GM18867 (cell line): ENCODE measurements around the gene UMODL1.

ENCODE experiments used
- ATAC-seq: cut with Tn5 transposase; IDR thresholded peaks from one replicate; pipeline ENCODE4 v1.9.1; 2021; ENCODE audit warnings: mild to moderate bottlenecking, moderate library complexity; ENCODE audit not compliant: unreplicated experiment

The UMODL1 gene

GRCh38 chr21:42125571-42126544 is 54.7 kb downstream of the UMODL1 start:
- no peak for ATAC-seq

DNA sequence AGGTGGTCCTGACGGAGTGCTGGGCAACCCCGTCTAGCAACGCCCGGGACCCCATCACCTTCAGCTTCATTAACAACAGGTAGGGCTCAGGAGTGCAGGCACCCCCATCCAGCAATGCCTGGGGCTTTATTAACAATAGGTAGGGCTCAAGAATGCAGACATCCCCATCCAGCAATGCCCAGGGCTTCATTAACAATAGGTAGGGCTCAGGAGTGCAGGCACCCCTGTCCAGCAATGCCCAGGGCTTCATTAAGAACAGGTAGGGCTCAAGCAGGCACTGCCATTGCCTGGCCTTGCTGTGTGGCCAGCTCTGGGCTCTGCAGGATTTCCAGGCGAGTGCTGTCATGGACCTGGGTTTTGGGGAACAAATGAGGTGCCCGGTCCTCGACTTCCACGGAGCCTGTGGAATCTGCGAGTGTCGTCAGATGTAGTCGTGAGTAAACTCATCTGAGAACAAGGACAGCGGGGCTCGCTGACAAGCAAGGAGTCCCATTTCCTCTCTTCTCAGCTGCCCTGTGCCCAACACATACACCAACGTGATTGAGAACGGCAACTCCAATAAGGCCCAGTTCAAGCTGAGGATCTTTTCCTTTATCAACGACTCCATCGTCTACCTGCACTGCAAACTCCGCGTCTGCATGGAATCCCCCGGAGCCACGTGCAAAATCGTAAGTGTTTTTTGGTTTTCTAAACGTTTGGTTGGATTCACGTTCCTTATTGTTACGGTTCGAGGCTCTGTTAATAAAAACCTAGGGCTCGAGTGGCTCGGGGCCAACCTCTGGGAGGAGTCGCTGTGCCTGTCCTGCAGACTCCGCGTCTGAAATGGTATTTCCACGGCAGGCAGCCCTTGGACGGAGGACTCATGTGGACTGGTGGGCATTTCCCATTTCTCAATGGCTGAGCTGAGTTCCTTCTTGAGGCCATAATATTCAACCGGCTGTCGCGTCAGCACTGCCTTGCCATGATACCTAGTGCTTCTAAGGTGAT is 56.3 kb downstream of the UMODL1 start:
- ATAC-seq: no peak

DNA sequence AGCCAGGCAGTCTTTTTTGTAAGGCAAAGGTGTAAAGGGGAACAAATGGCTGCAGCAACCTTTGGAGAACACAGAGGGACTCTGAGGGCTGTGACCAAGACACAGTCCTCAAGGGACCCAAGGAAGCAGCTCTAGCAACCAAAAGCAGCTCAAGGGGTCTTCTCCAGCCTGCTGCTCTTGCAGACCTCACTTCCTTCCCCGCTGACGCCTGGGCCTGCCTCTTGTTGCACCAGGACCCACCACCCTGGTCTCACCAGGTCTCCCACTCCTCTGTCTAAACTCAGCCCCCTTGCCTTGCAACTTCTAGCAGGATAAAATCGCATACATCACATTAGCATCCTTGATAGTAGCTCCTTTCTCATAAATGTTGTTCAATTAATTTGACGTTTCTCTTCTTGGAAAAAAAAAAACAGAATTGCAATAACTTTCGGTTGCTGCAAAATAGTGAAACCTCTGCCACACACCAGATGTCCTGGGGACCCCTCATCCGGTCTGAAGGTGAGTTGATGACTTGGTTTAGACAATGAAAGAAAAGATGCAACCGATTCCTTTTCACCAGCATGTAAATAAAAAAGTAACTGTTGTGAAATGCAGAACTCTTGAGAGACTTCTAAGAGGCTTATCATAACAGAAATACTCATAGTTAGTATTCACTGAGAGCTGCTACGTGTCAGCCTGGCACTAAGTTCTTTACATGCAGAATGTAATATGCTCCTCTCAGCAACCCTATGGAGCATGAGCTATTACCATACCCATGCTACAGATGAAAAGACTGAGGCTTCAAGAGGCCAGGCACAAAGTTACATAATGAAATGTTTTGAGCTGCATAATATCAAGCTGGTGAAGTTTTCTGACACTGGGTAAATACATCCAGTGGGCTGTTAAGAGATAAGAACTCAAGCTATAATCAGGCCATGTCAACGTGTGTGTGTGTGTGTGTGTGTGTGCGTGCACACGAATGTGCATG is 58.5 kb downstream of the UMODL1 start:
- ATAC-seq: no peak

- ATAC-seq: no peak
These were observed 59.3 kb downstream of the UMODL1 start for GRCh38 chr21:42130441-42130840.

DNA sequence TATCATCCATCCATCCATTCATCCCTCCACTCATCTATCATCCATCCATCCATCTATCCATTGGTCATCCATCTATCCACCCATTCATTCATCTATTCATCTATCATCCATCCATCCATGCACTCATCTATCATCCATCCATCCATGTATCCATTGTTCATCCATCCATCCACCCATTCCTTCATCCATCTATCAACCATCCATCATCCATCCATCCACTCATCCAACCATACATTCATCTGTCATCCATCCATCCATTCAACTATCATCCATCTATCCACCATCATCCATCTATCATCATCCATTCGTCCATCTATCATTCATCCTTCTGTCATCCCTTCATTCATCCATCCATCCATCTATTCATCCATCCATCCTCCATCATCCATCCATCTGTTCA is 61.1 kb downstream of the UMODL1 start:
- ATAC-seq: no peak

- no peak for ATAC-seq
These were observed 62.0 kb downstream of the UMODL1 start for GRCh38 chr21:42133131-42133530.

- no peak for ATAC-seq
These were observed 64.4 kb downstream of the UMODL1 start for GRCh38 chr21:42135386-42136052.

- ATAC-seq: no peak
These were observed 66.2 kb downstream of the UMODL1 start for GRCh38 chr21:42137191-42137904.

- ATAC-seq: no peak
These were observed 69.2 kb downstream of the UMODL1 start for GRCh38 chr21:42140196-42140934.

DNA sequence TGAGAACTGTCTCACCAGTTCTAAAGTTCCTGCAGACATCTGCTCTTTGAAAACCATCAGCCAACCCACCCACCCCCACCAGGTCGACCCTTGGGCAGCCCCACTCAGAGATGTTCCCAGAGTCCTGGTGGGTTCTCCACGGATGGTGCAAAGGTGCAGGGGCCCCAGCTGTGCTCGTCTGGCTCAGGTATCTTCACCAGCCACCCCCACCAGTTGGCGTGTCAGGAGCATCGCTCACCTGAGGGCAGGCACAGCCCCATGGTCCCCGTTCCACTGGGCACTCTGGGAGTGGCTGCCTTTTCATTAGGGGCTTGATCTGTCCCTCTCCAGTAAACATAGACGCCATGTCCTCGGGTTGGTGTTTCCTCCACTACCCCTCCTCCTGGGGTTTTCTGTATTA is 70.5 kb downstream of the UMODL1 start:
- no peak for ATAC-seq

DNA sequence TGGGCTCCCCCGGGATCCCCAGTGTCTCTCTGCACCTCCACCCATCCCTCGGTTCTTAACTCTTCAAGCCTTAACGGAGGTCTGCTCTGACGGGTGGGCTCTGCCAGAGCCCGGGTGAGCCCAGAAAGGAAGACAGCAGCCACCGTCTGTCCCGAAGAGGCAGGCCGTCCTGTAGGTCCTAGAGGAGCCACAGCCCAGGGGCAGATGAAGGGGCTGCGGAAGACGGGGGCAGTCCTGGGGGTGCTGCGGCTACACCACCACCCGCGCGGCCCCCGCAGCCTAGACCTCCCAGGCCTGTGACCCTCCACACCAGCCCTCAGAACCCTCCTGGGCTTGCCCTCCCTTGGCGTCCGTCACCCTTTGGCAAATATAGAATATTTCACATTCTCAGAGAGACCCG is 71.0 kb downstream of the UMODL1 start:
- no peak for ATAC-seq

DNA sequence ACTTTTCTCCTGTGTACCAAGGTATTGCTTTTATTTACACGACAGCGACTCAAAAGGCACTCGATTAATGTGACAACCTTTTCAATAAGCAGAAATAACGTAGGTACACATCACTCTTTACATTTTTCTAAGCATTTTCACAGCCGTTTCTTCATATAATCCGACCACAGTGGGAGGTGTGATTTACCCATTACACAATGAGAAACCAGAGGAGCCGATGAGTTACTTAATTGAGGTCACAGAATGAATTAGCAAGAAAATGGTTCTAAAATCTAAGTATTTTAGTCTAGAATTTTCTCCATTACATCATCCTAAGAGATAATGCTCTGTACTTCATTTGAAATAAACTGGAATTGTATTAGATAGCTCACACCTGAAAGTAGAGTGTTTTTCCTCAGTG is 71.5 kb downstream of the UMODL1 start:
- no peak for ATAC-seq

DNA sequence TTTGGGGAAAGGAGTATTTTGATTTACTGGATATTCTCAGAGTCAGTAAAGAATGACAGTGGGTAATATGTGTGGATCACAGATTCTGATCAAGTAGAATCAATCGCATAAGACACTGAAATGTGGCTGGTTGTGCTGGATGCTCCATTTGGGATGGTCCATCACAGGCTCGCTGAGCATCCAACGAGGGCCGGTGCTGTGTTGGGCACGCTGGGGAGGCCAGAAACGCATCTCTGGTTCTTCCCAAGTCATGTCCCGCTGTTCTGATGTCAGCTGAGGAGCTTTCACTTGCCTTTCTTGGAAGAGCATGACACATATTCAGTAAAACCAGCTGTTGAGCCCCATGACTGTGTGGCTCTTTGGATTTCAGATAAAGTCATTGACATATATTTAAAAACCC is 72.0 kb downstream of the UMODL1 start:
- no peak for ATAC-seq

- ATAC-seq: no peak
These were observed 73.1 kb downstream of the UMODL1 start for GRCh38 chr21:42144221-42144620.

- no peak for ATAC-seq
These were observed 73.8 kb downstream of the UMODL1 start for GRCh38 chr21:42144679-42145568.

- no peak for ATAC-seq
These were observed 74.6 kb downstream of the UMODL1 start for GRCh38 chr21:42145569-42146272.

DNA sequence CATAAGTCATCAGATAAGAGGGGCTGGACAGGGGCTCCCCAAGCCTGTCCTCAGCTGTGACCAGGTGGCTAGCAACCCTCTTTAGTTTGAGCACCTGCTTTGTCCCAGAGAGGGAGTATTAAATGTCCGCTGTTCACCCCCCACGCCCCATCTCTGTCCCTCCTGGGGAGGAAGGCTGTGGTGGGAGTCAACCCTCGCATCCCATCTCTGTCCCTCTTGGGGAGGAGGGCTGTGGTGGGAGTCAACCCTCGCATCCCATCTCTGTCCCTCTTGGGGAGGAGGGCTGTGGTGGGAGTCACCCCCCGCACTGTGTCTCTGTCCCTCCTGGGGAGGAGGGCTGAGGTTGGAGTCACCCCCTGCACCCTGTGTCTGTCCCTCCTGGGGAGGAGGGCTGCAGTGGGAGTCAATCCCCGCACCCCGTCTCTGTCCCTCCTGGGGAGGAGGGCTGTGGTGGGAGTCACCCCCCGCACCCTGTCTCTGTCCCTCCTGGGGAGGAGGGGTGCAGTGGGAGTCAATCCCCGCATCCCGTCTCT is 75.2 kb downstream of the UMODL1 start:
- ATAC-seq: no peak
